ENCODE results near the gene ACAD8. TPM values are rescaled to one million over a fixed set of nuclear protein-coding genes. Genes with fewer than 3 reads are reported as not detected.
A peak's percentile ranks its signal among the peaks of the same experiment; 100 is the strongest.

The ACAD8 gene
- total RNA-seq, 1 experiment from 2014 or later: 44.2 TPM

GRCh38 chr11:134230339-134230738 is 23.0 kb upstream of the ACAD8 start:
- H3K27me3 ChIP-seq (ENCODE audit: control insufficient read depth, insufficient read depth, low read length): peaks cover 2% of the 10 kb centered on the region
- DNase-seq: no peak
- H3K4me3 ChIP-seq (ENCODE audit: insufficient read depth, low read depth, low read length): no peak overlapping the region
- no peaks in the 10 kb centered on the region for H3K36me3 ChIP-seq (replicated peaks; ENCODE audit: control insufficient read depth, insufficient read depth, low read length)

- DNase-seq: no peak
- Histone ChIP-seq H3K4me3 (ENCODE audit: insufficient read depth, low read depth, low read length) (no peak overlapping the region), H3K27me3 (ENCODE audit: control insufficient read depth, insufficient read depth, low read length) (no peaks in the 10 kb centered on the region), H3K36me3 (replicated peaks; ENCODE audit: control insufficient read depth, insufficient read depth, low read length) (no peaks in the 10 kb centered on the region)
These were observed 21.3 kb upstream of the ACAD8 start for GRCh38 chr11:134231958-134232659.

GRCh38 chr11:134233729-134234179 is 19.6 kb upstream of the ACAD8 start:
- Histone ChIP-seq H3K4me3 (ENCODE audit: insufficient read depth, low read depth, low read length) (no peak overlapping the region), H3K27me3 (ENCODE audit: control insufficient read depth, insufficient read depth, low read length) (no peaks in the 10 kb centered on the region), H3K36me3 (replicated peaks; ENCODE audit: control insufficient read depth, insufficient read depth, low read length) (no peaks in the 10 kb centered on the region)
- DNase-seq: no peak

- no peak for DNase-seq
- Histone ChIP-seq H3K4me3 (ENCODE audit: insufficient read depth, low read depth, low read length) (no peak overlapping the region), H3K36me3 (replicated peaks; ENCODE audit: control insufficient read depth, insufficient read depth, low read length) (no peaks in the 10 kb centered on the region), H3K27me3 (ENCODE audit: control insufficient read depth, insufficient read depth, low read length) (no peaks in the 10 kb centered on the region)
These were observed 18.0 kb upstream of the ACAD8 start for GRCh38 chr11:134235399-134235798.

- Histone ChIP-seq H3K27me3 (ENCODE audit: control insufficient read depth, insufficient read depth, low read length) (no peaks in the 10 kb centered on the region), H3K36me3 (replicated peaks; ENCODE audit: control insufficient read depth, insufficient read depth, low read length) (no peaks in the 10 kb centered on the region), H3K4me3 (ENCODE audit: insufficient read depth, low read depth, low read length) (no peak overlapping the region)
- no peak for DNase-seq
These were observed 16.4 kb upstream of the ACAD8 start for GRCh38 chr11:134236834-134237556.

- DNase-seq: no peak
- no peak overlapping the region for H3K4me3 ChIP-seq (ENCODE audit: insufficient read depth, low read depth, low read length)
- no peaks in the 10 kb centered on the region for H3K36me3 ChIP-seq (replicated peaks; ENCODE audit: control insufficient read depth, insufficient read depth, low read length)
- no peaks in the 10 kb centered on the region for H3K27me3 ChIP-seq (ENCODE audit: control insufficient read depth, insufficient read depth, low read length)
These were observed 15.8 kb upstream of the ACAD8 start for GRCh38 chr11:134237557-134237922.

- Histone ChIP-seq H3K27me3 (ENCODE audit: control insufficient read depth, insufficient read depth, low read length) (no peaks in the 10 kb centered on the region), H3K4me3 (ENCODE audit: insufficient read depth, low read depth, low read length) (no peak overlapping the region), H3K36me3 (replicated peaks; ENCODE audit: control insufficient read depth, insufficient read depth, low read length) (peaks cover 3% of the 10 kb centered on the region)
- no peak for DNase-seq
These were observed 14.4 kb upstream of the ACAD8 start for GRCh38 chr11:134238956-134239355.

GRCh38 chr11:134240592-134240991 is 12.8 kb upstream of the ACAD8 start:
- peaks cover 4% of the 10 kb centered on the region for H3K36me3 ChIP-seq (replicated peaks; ENCODE audit: control insufficient read depth, insufficient read depth, low read length)
- DNase-seq: no peak
- H3K4me3 ChIP-seq (ENCODE audit: insufficient read depth, low read depth, low read length): no peak overlapping the region
- H3K27me3 ChIP-seq (ENCODE audit: control insufficient read depth, insufficient read depth, low read length): no peaks in the 10 kb centered on the region

GRCh38 chr11:134242376-134242775 is 11.0 kb upstream of the ACAD8 start:
- Histone ChIP-seq H3K36me3 (replicated peaks; ENCODE audit: control insufficient read depth, insufficient read depth, low read length) (peaks cover 6% of the 10 kb centered on the region), H3K27me3 (ENCODE audit: control insufficient read depth, insufficient read depth, low read length) (no peaks in the 10 kb centered on the region), H3K4me3 (ENCODE audit: insufficient read depth, low read depth, low read length) (no peak overlapping the region)
- no peak for DNase-seq

- Histone ChIP-seq H3K4me3 (ENCODE audit: insufficient read depth, low read depth, low read length) (no peak overlapping the region), H3K27me3 (ENCODE audit: control insufficient read depth, insufficient read depth, low read length) (no peaks in the 10 kb centered on the region), H3K36me3 (replicated peaks; ENCODE audit: control insufficient read depth, insufficient read depth, low read length) (peaks cover 9% of the 10 kb centered on the region)
- no peak for DNase-seq
These were observed 9.5 kb upstream of the ACAD8 start for GRCh38 chr11:134243913-134244312.

GRCh38 chr11:134244593-134244992 is 8.8 kb upstream of the ACAD8 start:
- H3K27me3 ChIP-seq (ENCODE audit: control insufficient read depth, insufficient read depth, low read length): no peaks in the 10 kb centered on the region
- H3K4me3 ChIP-seq (ENCODE audit: insufficient read depth, low read depth, low read length): no peak overlapping the region
- DNase-seq: peak; percentile 60
- peaks cover 12% of the 10 kb centered on the region for H3K36me3 ChIP-seq (replicated peaks; ENCODE audit: control insufficient read depth, insufficient read depth, low read length)

GRCh38 chr11:134245434-134245833 is 7.9 kb upstream of the ACAD8 start:
- Histone ChIP-seq H3K27me3 (ENCODE audit: control insufficient read depth, insufficient read depth, low read length) (no peaks in the 10 kb centered on the region), H3K36me3 (replicated peaks; ENCODE audit: control insufficient read depth, insufficient read depth, low read length) (peaks cover 14% of the 10 kb centered on the region), H3K4me3 (ENCODE audit: insufficient read depth, low read depth, low read length) (no peak overlapping the region)
- no peak for DNase-seq

GRCh38 chr11:134246100-134246499 is 7.3 kb upstream of the ACAD8 start:
- no peak for DNase-seq
- Histone ChIP-seq H3K27me3 (ENCODE audit: control insufficient read depth, insufficient read depth, low read length) (no peaks in the 10 kb centered on the region), H3K4me3 (ENCODE audit: insufficient read depth, low read depth, low read length) (no peak overlapping the region), H3K36me3 (replicated peaks; ENCODE audit: control insufficient read depth, insufficient read depth, low read length) (peaks cover 18% of the 10 kb centered on the region)

- peaks cover 18% of the 10 kb centered on the region for H3K36me3 ChIP-seq (replicated peaks; ENCODE audit: control insufficient read depth, insufficient read depth, low read length)
- no peaks in the 10 kb centered on the region for H3K27me3 ChIP-seq (ENCODE audit: control insufficient read depth, insufficient read depth, low read length)
- no peak for DNase-seq
- no peak overlapping the region for H3K4me3 ChIP-seq (ENCODE audit: insufficient read depth, low read depth, low read length)
These were observed 6.7 kb upstream of the ACAD8 start for GRCh38 chr11:134246678-134247077.

GRCh38 chr11:134248910-134249480 is 4.4 kb upstream of the ACAD8 start:
- Histone ChIP-seq H3K27me3 (ENCODE audit: control insufficient read depth, insufficient read depth, low read length) (no peaks in the 10 kb centered on the region), H3K36me3 (replicated peaks; ENCODE audit: control insufficient read depth, insufficient read depth, low read length) (peaks cover 16% of the 10 kb centered on the region), H3K4me3 (ENCODE audit: insufficient read depth, low read depth, low read length) (no peak overlapping the region)
- no peak for DNase-seq

All from H7 (cell line).